Memory B cell (primary cell): Measurements from ENCODE around the gene HIGD1B.

ENCODE experiments used
- ATAC-seq: fragments of 150-1000 bp; cut with Tn5 transposase; 2 replicates; pipeline ENCODE4 v1.10.0; 2021; ENCODE audit warnings: low read depth, mild to moderate bottlenecking, moderate library complexity
- DNase-seq, 2 donors: peaks; one replicate each; pipeline ENCODE4 v3.0.0; 2022; ENCODE audit warnings: low spot score in 2 of 2
- H3K27ac Mint-ChIP-seq: one replicate; pipeline ENCODE4 v1.8.0; 2022; ENCODE audit warnings: mild to moderate bottlenecking, moderate library complexity, mixed read lengths
- H3K27me3 Mint-ChIP-seq: one replicate; pipeline ENCODE4 v1.8.0; 2022; ENCODE audit warnings: mixed read lengths
- H3K36me3 Mint-ChIP-seq: one replicate; pipeline ENCODE4 v1.8.0; 2022; ENCODE audit warnings: mild to moderate bottlenecking, mixed read lengths
- H3K4me1 Mint-ChIP-seq: one replicate; pipeline ENCODE4 v1.8.0; 2022; ENCODE audit warnings: mixed read lengths
- H3K4me3 Mint-ChIP-seq: one replicate; pipeline ENCODE4 v1.8.0; 2022; ENCODE audit warnings: mild to moderate bottlenecking, moderate library complexity, mixed read lengths
- H3K9me3 Mint-ChIP-seq: one replicate; pipeline ENCODE4 v1.8.0; 2022; ENCODE audit warnings: mixed read lengths

Gene HIGD1B

DNA sequence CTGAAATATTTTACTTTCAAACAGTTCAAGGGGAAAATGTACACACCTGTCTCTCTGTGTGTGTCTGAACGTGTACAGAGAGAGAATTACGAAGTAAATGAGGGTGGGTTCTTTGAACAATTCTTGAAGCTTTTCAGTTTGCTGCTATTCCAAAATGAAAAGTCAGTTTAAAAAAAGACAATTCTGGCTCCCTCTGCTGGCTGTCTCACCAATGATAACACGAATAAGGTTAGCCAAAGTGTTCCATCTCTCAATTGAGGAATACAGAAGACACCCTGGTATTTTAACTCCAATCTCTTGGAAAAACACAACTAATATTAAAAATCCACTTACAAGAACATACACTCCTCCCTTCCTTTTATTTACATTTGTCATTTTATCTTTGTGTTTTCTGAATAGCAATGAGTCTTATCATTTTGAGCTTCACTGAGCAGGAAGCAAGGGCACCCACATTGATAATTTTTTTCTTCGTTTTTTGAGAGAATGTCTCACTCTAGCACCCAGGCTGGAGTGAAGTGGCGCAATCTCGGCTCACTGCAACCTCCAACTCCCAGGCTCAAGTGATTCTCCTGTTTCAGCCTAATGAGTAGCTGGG is 31.0 kb downstream of the HIGD1B start:
- no peaks in the 10 kb centered on the region for H3K9me3 Mint-ChIP-seq
- H3K4me1 Mint-ChIP-seq: peaks cover 2% of the 10 kb centered on the region
- H3K4me3 Mint-ChIP-seq: no peak overlapping the region
- ATAC-seq (no peak), DNase-seq (peak in 1 of 2 donors; percentile 30)
- H3K27me3 Mint-ChIP-seq: no peaks in the 10 kb centered on the region
- H3K36me3 Mint-ChIP-seq: peaks cover 33% of the 10 kb centered on the region
- no peak overlapping the region for H3K27ac Mint-ChIP-seq

DNA sequence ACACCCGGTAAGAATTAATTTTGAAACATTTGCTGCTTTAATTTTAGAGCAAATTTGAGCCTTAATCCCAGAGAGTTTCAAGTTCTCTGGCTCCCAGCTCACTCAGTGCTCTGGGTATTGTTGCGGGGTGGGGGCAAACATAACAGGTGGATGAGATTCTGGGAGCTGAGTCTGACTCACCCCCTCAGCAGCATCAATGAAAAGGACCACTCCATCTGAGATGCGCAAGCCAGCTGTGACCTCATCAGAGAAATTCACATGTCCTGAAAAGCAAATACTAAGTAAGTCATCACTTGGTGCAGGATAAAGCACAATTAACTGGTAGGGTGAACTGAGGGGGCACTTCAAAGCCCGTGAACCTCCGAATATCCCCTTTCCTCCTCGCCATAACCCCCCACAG is 31.7 kb downstream of the HIGD1B start:
- Mint-ChIP-seq H3K4me1 (peaks cover 2% of the 10 kb centered on the region), H3K36me3 (peaks cover 33% of the 10 kb centered on the region), H3K4me3 (no peak overlapping the region), H3K27ac (no peak overlapping the region), H3K27me3 (no peaks in the 10 kb centered on the region), H3K9me3 (no peaks in the 10 kb centered on the region)
- no peak for ATAC-seq
- DNase-seq: no peak

DNA sequence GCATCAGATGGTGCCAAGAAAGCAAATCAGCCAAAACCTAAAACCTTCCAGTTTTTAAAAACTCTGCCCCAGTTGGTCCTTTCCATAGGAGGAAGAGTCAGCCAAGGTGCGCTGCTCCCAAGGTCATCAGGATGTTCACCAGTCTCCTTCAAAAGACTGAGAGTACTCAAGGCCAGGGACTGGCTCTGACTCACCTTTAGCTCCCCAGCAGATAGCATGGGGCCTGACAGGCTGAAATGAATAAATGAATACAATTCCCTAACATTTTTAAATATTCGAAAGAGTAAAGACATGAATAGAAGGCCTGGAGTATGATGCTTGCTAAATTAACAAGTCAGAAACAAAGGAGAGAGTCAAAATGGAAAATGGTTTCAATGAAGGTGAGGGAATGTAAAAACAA is 32.4 kb downstream of the HIGD1B start:
- ATAC-seq (no peak), DNase-seq (no peak)
- Mint-ChIP-seq H3K4me3 (no peak overlapping the region), H3K4me1 (peaks cover 2% of the 10 kb centered on the region), H3K27me3 (no peaks in the 10 kb centered on the region), H3K9me3 (no peaks in the 10 kb centered on the region), H3K36me3 (peaks cover 34% of the 10 kb centered on the region), H3K27ac (no peak overlapping the region)

DNA sequence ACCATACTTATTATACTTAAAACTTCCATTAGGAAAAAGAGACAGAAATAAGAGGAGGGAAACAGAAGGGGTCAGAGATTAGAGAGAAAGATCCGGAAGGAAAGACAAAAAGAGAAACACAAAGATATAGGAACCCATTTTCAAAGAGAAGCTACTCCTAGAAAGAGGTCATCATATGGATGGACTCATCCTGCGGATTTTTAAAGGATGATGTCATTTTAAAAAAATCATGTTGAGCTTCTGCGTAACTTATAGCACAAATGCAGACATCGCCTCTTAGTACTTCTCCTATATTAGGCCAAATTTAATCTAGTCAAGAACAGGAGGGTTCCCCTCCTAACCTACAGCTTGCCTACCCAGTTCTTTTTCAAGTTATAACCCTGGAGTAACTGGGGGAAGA is 33.5 kb downstream of the HIGD1B start:
- ATAC-seq: no peak
- DNase-seq: no peak
- H3K36me3 Mint-ChIP-seq: peaks cover 37% of the 10 kb centered on the region
- H3K4me3 Mint-ChIP-seq: no peak overlapping the region
- H3K27me3 Mint-ChIP-seq: no peaks in the 10 kb centered on the region
- H3K9me3 Mint-ChIP-seq: no peaks in the 10 kb centered on the region
- H3K4me1 Mint-ChIP-seq: peaks cover 2% of the 10 kb centered on the region
- H3K27ac Mint-ChIP-seq: no peak overlapping the region

DNA sequence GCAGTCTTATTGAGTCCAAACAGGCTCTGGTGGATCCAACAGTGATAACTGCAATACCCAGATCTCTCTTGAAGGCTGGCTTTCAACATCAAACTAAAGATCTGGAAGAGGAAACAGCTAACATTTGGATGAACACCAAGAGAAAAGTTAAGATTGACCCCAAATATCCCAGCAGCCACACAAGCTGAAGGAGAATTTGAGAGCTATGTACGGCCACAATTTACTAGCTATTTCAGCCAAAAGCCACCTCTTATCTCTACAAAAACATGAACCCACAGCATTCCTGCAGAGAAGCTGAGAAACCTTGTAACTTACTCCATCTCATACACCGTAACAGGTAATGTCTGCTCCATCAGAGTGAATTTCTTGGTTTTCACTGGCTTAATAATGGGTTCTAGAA is 37.3 kb downstream of the HIGD1B start:
- H3K27ac Mint-ChIP-seq: no peak overlapping the region
- H3K27me3 Mint-ChIP-seq: no peaks in the 10 kb centered on the region
- no peak for ATAC-seq
- H3K9me3 Mint-ChIP-seq: no peaks in the 10 kb centered on the region
- no peaks in the 10 kb centered on the region for H3K4me1 Mint-ChIP-seq
- no peak overlapping the region for H3K4me3 Mint-ChIP-seq
- DNase-seq: no peak
- H3K36me3 Mint-ChIP-seq: peaks cover 30% of the 10 kb centered on the region

DNA sequence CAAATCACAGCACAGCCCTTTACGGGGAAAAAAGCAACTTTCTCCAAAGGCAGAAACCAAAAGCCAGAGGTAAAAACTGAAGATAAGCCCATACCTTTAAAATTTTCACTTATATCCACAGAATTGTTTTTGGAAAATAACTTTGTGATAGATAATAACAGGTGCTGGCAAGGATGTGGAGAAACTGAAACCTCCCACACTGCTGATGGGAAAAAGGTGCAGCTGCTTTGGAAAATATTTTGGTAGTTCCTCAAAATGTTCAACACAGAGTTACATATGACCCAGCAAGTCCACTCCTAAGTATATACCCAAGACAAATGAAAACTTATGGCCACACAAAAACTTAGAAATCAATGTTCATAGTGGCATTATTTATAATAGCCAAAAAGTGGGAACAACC is 39.3 kb downstream of the HIGD1B start:
- H3K36me3 Mint-ChIP-seq: peaks cover 25% of the 10 kb centered on the region
- no peak for DNase-seq
- H3K9me3 Mint-ChIP-seq: no peaks in the 10 kb centered on the region
- ATAC-seq: no peak
- peaks cover 5% of the 10 kb centered on the region for H3K4me1 Mint-ChIP-seq
- H3K27me3 Mint-ChIP-seq: no peaks in the 10 kb centered on the region
- H3K4me3 Mint-ChIP-seq: no peak overlapping the region
- H3K27ac Mint-ChIP-seq: no peak overlapping the region

DNA sequence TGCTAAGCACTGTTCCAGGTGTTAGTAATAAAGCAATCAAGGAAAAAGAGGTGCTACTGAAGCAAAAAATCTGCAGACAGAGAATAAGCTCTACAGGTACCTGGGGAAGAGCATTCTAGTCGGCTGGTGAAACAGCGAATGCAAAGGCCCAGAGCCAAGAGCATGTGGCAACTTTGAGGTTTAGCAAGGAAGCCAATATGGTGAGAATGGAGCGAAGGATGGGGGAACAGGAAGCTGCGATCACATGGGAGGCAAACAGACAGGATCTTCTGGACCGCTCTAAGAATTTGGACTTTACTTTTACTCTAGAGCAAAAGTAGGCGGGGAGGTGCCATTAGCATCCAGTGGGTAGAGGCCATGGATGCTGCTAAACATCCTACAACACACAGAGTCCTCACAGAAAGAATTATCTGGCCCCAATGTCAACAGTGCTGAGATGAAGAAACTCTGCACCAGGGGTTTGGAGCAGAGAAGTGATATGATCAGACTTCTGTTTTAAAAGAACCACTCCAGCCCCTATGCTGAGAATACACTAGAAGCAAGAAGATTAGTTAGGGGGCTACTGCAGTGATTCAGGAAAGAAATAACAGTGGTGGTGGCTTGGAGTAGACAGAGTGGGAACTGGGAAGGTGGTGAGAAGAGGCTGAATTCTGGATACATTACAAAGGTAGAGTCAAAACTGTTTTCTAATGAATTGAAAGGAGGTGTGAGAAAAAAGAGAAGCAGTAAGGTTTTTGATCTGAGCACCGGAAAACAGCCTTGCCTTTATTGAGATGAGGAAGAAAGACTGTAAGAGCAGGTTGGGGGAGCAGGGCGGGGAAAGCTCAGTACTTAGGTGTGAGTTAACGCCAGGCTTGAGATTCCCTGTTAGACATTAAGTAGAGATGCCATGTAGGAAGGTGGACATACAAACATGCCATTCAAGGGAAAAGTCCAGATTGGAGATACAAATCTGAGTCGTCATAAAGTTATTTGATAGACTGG is 40.6 kb downstream of the HIGD1B start:
- H3K9me3 Mint-ChIP-seq: no peaks in the 10 kb centered on the region
- no peak for ATAC-seq
- no peak overlapping the region for H3K4me3 Mint-ChIP-seq
- H3K27ac Mint-ChIP-seq: no peak overlapping the region
- no peaks in the 10 kb centered on the region for H3K27me3 Mint-ChIP-seq
- peaks cover 5% of the 10 kb centered on the region for H3K4me1 Mint-ChIP-seq
- DNase-seq: no peak
- peaks cover 18% of the 10 kb centered on the region for H3K36me3 Mint-ChIP-seq

DNA sequence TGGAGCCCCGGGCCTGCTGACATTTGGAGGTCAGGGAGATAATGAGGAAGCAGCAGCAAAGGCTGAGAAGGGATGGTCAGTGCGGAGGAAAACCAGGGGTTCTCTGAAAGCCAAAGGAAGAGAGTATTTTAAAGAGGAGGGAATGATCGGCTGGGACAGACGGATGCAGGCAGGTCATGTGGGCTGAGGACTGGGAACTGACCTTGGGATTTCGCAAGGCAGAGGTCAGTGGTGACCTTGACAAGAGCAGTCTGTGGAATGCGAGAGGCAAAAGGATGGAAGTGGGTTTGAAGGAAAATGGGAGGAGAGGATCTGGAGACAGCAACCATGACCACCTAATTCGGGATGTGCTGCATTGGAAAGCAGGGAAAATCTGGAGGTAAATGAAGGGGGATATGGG is 41.3 kb downstream of the HIGD1B start:
- Mint-ChIP-seq H3K36me3 (peaks cover 16% of the 10 kb centered on the region), H3K27me3 (no peaks in the 10 kb centered on the region), H3K4me3 (no peak overlapping the region), H3K4me1 (peaks cover 5% of the 10 kb centered on the region), H3K9me3 (no peaks in the 10 kb centered on the region), H3K27ac (no peak overlapping the region)
- DNase-seq (no peak), ATAC-seq (no peak)

DNA sequence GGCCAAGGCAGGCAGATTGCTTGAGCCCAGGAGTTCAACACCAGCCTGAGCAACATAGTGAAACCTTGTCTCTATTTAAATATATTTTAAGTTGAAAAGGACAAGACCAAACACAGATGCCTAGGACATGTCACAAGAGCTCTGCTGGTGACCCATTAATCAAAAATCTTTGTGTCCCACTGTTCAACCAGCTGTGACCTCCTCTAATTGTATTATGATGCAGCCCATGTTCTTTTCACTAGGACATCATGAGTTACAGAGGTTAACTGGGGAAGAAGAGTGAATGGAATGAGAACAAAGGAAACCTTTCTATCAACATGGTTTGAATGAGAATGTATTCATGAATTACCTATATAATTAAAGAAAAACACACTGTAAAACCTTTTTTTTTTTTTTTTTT is 44.6 kb downstream of the HIGD1B start:
- Mint-ChIP-seq H3K27ac (no peak overlapping the region), H3K4me3 (no peak overlapping the region), H3K27me3 (no peaks in the 10 kb centered on the region), H3K36me3 (peaks cover 12% of the 10 kb centered on the region), H3K9me3 (no peaks in the 10 kb centered on the region), H3K4me1 (peaks cover 12% of the 10 kb centered on the region)
- ATAC-seq: no peak
- DNase-seq: no peak

DNA sequence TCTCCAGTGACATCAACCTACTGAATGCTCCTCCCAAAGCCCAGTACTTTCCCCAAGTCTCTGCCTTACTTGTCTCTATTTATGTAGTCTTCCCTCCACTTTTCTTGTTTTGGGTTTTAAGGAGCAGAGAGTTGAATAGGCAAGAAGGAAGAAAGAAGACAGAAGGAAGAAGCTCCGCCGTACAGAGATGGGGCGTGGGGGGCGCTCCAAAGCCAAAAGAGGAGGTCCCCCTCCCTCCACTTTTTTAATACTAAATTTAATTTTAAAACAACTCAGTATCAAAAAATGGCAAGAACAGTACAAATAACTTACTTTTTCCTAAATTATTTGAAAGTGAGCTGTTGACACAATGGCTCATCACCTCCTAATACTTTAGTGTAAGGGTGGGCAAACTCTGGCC is 47.0 kb downstream of the HIGD1B start:
- Mint-ChIP-seq H3K27ac (no peak overlapping the region), H3K4me1 (peaks cover 16% of the 10 kb centered on the region), H3K27me3 (no peaks in the 10 kb centered on the region), H3K36me3 (peaks cover 14% of the 10 kb centered on the region), H3K4me3 (no peak overlapping the region), H3K9me3 (no peaks in the 10 kb centered on the region)
- no peak for DNase-seq
- ATAC-seq: no peak

DNA sequence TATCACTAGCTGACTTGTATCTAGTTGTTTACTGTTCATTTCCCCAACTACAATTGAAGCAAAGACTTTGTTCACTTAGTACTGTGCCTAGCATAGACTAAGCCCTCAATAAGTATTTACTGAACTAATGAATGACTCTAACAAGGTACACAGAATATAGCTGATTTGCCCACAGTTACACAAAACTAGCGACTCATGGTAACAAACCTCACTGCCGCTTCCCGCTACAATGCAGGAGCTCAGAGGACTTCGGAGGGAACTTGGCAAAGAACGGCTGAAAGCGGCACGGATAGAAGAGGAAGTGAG is 51.0 kb downstream of the HIGD1B start:
- no peaks in the 10 kb centered on the region for H3K27me3 Mint-ChIP-seq
- peak overlapping the region; percentile 100 for H3K27ac Mint-ChIP-seq
- H3K4me1 Mint-ChIP-seq: peaks cover 13% of the 10 kb centered on the region
- no peaks in the 10 kb centered on the region for H3K9me3 Mint-ChIP-seq
- peaks cover 8% of the 10 kb centered on the region for H3K36me3 Mint-ChIP-seq
- H3K4me3 Mint-ChIP-seq: peak overlapping the region; percentile 91
- ATAC-seq (no peak), DNase-seq (no peak)

DNA sequence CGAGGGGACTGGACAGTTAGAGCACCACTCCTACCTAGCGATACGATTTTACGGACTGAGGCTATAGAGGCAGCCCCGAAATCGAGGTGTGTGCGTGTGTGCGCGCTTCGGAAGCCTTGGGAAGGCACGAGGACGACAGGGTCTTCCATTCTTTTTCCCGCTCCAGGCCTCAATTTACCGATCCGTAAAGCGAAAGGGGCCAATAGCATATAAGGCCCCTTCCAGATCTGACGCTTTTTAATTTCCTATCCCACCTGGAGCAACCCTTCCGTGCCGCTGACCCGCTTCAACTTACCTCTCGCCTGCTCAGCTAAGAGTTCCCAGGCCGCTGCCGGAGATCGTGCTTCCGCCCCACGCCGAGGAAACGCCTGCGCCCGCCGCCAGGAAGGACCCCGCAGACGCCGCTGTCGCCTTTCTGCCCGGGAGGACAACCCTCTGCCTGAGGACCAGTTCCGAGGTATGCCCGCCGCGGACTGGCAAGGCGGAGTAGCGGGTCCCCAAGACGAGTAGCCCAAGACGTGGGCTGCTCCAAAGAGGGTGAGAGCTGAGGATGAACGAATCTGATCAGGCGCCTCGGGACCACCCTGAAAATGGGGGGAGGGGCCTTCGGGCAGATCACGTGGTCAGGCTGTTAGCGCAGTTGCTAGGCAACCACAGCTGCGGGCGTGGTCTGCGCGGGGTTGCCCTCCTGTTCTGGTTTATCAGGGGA is 51.5 kb downstream of the HIGD1B start, which contains the start of gene EFTUD2:
EFTUD2 (minus strand) TSS at position 372 of the 709 bp plus-strand sequence. CDS start 4,924 bp downstream, outside the sequence.
- peak; percentile 89 for ATAC-seq
- Mint-ChIP-seq H3K4me3 (peak within 1 kb of the TSS; percentile 91), H3K9me3 (no peaks in the 10 kb centered on the region), H3K4me1 (peaks cover 13% of the 10 kb centered on the region), H3K27me3 (no peaks in the 10 kb centered on the region), H3K27ac (peak within 1 kb of the TSS; percentile 100), H3K36me3 (peaks cover 8% of the 10 kb centered on the region)
- peak; percentile 96 to 100 for DNase-seq
